H1 (cell line): ENCODE measurements around the gene CACUL1.

Source experiments
- MAFK ChIP-seq: IDR thresholded peaks from 2 replicates; pipeline ENCODE4 v1.6.1; 2012; ENCODE audit warnings: low read depth, mild to moderate bottlenecking, improper control_type of control experiment, low read length
- SIN3A ChIP-seq, 2 experiments: IDR thresholded peaks in 1 of 2; conservative IDR thresholded peaks in 1 of 2; 2 replicates each; pipeline ENCODE4 v1.6.1; 2011 to 2012; ENCODE audit warnings: low read length in 2 of 2, improper control_type of control experiment in 1 of 2, low read depth in 1 of 2, mild to moderate bottlenecking in 1 of 2
- TF ChIP-seq, protein P1 (sequence below), 3 experiments: IDR thresholded peaks; 1 replicate in 2 of 3; 2 replicates in 1 of 3; pipeline versions ENCODE4 v1.5.1 to v1.6.1; 2011; ENCODE audit warnings: low read length in 3 of 3, mild to moderate bottlenecking in 3 of 3, inconsistent platforms in 2 of 3, low read depth in 1 of 3, moderate library complexity in 1 of 3; ENCODE audit not compliant: insufficient read depth in 1 of 3; ENCODE audit errors: control extremely low read depth in 1 of 3

- TF ChIP-seq, protein P1, sequence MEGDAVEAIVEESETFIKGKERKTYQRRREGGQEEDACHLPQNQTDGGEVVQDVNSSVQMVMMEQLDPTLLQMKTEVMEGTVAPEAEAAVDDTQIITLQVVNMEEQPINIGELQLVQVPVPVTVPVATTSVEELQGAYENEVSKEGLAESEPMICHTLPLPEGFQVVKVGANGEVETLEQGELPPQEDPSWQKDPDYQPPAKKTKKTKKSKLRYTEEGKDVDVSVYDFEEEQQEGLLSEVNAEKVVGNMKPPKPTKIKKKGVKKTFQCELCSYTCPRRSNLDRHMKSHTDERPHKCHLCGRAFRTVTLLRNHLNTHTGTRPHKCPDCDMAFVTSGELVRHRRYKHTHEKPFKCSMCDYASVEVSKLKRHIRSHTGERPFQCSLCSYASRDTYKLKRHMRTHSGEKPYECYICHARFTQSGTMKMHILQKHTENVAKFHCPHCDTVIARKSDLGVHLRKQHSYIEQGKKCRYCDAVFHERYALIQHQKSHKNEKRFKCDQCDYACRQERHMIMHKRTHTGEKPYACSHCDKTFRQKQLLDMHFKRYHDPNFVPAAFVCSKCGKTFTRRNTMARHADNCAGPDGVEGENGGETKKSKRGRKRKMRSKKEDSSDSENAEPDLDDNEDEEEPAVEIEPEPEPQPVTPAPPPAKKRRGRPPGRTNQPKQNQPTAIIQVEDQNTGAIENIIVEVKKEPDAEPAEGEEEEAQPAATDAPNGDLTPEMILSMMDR (IDR thresholded peaks at IDR 0.05; ENCODE audit: control extremely low read depth in 1 of 3, insufficient read depth in 1 of 3, low read depth in 1 of 3, low read length in 3 of 3), result no peak
- TF ChIP-seq SIN3A (conservative IDR thresholded peaks at IDR 0.05 in 1 of 2, IDR thresholded peaks at IDR 0.05 in 1 of 2; ENCODE audit: low read depth in 1 of 2, low read length in 2 of 2) (no peak), MAFK (no peak)
Observed at GRCh38 chr10:118635674-118636402, 118.9 kb downstream of the CACUL1 start.
